GM18873 (cell line): ENCODE measurements around the gene ERGIC1.
"Not testable (repeated sequence)": the region's sequence is repeated elsewhere in the genome, so short reads cannot be mapped to it uniquely, and the experiment has no call there.

ENCODE experiments used
- ATAC-seq: cut with Tn5 transposase; IDR thresholded peaks from one replicate; pipeline ENCODE4 v1.9.1; 2021; ENCODE audit warnings: mild to moderate bottlenecking, moderate library complexity, moderate number of reproducible peaks; ENCODE audit not compliant: unreplicated experiment, low FRiP score

ERGIC1 gene

GRCh38 chr5:172875505-172876279 is 41.6 kb downstream of the ERGIC1 start:
- no peak for ATAC-seq

GRCh38 chr5:172876578-172876977 is 42.5 kb downstream of the ERGIC1 start:
- ATAC-seq, result no peak

- ATAC-seq, result no peak
These were observed 43.6 kb downstream of the ERGIC1 start for GRCh38 chr5:172877466-172878260.

DNA sequence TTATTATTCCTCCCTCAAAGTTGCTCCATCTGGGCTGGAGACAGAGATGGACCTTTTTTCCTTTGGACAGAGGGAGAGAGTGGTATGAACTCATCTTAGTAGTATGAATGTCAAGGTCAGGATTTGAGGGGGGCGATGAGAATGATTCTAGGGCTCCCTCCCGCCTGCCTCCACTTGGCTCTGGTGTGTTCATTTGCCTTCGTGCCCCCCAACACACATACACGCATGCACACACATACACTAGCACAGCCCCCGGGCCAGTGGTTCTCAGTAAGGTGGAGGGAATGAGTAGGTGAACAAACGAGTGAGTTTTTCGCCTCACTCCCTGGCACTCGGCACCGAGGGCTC is 44.5 kb downstream of the ERGIC1 start:
- no peak for ATAC-seq

DNA sequence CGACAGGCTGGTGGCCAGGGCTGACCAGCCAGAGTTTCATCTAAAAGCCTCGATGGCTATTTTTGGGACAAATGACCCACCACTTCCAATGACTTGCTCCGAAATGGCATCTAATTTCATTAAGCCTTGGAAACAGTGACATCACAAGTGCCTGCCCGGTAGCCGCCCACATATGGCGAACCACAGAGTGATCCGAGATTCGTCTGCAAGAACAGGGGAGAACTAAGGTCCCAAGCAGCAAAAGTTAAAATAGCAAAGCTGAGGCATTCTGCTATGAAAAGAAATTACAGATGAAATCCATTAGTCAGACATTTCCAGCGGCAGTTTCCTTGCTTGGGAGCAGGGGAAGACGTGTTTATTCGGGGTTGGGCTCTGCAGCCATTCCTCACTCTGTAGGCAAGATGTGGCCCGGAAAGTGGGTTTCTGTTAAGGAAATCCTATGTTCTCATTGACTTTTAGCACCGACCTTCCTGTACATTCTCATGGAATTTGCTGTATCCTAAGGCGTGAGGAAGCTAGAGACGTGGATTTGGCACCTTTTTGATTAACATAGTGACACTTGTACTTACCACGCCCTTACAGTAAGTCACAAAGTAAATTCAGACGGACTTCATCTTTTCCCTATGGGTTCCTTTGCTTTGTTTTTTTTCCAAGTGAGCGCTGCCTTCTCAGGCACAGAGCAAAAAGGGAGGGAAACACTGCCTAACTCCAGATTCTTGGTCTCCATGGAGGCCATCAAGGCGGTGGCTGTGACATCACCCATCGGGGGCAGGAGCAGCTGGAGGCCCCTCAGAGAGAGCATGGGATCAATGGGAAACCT is 45.1 kb downstream of the ERGIC1 start:
- ATAC-seq, result no peak

DNA sequence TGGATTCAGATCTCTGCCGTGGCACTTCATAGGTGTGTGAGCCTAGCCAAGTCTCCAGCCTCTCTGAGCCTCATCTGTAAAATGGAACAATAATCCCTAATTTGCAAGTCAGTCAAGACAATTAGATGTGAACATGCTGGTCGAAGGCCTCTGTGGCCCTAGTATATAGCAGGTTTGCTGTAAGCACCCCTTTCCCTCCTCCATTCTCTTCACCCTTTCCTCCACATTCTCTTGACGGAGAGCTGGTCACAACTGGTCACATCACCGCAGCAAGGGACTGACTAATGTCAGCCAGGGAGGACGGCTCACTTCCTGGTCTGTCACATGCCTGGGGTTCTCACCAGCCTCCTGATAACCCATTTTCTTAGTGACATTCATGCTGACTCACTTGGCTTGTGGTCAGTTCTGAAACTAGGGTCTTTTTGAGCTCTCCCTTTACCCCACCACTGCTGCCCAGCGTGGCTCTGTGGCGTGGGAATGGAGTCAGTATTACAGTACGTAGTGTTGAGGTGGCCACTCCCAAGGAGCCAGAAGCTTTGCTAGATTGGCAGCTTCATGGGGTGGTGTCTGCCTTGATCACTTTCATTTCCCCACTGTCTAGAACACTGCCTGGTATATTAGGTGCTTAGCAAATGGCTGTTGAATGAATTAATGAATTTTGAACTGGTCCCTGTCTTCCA is 47.8 kb downstream of the ERGIC1 start:
- peak; percentile 74 for ATAC-seq

- ATAC-seq, result no peak
These were observed 49.0 kb downstream of the ERGIC1 start for GRCh38 chr5:172883066-172883465.

DNA sequence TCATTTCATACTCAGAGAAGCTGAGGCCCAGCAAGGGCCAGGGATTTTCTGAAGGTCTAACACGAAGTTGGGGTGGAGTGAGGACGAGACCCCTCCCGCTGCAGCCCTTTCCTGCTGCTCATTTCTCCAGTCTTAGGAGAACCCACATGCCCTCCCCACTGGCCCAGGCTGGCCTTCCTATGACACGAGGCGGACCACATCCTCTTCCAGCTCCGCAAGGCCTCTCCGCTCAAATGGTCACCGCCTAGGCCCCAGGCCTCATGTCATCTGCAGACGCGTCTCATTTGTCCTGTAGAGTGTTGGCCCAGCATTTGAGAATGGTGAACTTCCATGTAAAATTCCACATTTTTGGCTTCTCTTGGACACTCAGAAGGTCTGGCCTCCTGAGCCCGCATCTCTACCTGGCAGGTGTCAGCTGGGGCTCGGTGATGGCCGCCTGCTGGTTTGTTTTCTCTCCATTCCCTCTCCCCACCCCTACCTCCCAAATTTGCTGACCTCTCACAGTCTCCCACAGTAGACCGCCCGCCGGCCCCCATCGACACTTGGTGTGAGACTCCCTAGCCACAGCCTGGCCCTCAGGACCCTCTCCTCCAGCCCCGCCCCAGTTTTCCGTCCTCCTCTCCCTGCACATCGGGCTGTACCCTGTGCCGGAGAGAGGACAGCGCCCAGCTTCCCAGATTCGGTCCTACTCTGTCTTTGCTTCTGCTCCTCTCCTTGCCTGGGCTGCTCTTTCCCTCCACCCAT is 51.7 kb downstream of the ERGIC1 start:
- ATAC-seq, result no peak

- no peak for ATAC-seq
These were observed 52.4 kb downstream of the ERGIC1 start for GRCh38 chr5:172886476-172886875.

DNA sequence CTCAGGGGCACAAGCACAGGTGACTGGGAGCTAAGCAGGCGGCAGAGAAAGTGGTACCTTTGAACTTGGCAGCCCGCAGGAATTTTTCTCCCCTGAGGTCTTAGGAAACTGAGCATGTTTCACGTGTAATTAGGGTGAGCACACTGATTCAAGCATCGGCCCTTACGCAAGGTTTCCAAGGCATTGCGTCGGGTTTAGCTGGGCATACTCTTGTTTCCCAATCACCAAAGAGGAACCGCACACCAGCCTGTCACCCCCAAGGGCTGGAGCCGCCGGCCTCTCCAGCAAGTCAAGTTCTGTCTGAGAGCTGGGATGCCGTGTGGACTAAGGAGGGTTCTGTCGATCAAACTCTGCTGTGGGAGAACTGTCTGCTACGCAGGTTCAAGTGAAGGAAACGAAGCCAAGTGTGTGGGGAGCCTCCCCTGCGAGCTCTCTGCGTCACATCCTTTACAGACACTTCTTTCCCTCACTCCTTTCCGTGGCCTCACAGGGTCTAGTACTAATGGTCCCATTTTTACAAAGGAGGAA is 53.0 kb downstream of the ERGIC1 start:
- ATAC-seq, result no peak

- no peak for ATAC-seq
These were observed 53.6 kb downstream of the ERGIC1 start for GRCh38 chr5:172887692-172888091.

- no peak for ATAC-seq
These were observed 56.6 kb downstream of the ERGIC1 start for GRCh38 chr5:172890659-172891058.

- no peak for ATAC-seq
These were observed 57.8 kb downstream of the ERGIC1 start for GRCh38 chr5:172891716-172892421.

- ATAC-seq, result no peak
These were observed 58.7 kb downstream of the ERGIC1 start for GRCh38 chr5:172892713-172893112.

DNA sequence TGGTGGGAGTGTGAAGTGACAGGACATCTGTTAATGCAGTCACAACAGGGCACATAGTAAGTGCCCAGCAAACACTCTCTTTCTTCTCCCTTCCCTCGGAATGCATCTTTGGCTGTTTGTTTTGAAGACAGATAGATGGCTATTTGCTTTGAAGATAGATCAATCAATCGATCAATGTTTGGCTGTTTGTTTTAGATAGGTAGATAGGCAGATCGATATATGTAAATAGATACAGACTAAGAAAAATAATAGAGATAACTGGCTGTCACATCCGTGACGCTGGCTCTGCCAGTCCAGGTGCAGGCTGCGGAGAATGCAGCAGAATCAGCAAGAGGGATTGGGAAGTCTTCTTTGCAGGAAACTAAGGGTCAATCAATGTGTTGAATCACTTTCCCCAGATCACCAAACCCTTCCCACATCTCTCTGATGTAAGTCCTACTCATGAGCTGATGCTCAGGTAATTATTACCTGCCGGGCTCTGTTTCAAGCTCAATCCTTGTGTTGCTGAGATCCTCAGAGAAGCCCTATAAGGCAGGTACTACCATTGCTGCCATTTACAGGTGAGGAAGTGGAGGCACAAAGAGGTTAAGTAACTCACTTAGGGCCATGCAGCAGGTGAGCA is 60.8 kb downstream of the ERGIC1 start:
- no peak for ATAC-seq

- ATAC-seq, result no peak
These were observed 61.5 kb downstream of the ERGIC1 start for GRCh38 chr5:172895549-172895948.

- no peak for ATAC-seq
These were observed 62.4 kb downstream of the ERGIC1 start for GRCh38 chr5:172896465-172896864.

GRCh38 chr5:172897067-172897466 is 63.0 kb downstream of the ERGIC1 start:
- ATAC-seq, result not testable (repeated sequence)
